Measurements from ENCODE around the gene MRPS14.

GRCh38 chr1:174988986-174989385 lies 34.2 kb downstream of the MRPS14 start:
- TF ChIP-seq CTCF (IDR thresholded peaks at IDR 0.05) (no peak), POLR2A (IDR thresholded peaks at IDR 0.05; ENCODE audit: low read depth) (no peak)

Measured in esophagus muscularis mucosa (tissue), 3 donors.